Stimulated activated CD4-positive, alpha-beta T cell treated with anti-CD3 and anti-CD28 coated beads, TNF-alpha, amount 100 ng/mL, for 1 hour (primary cell): ENCODE measurements around the gene WDR11.
A peak's percentile ranks its signal among the peaks of the same experiment; 100 is the strongest.

Experiments
- DNase-seq, 3 donors: peaks; one replicate each; pipeline ENCODE4 v3.0.0-alpha.2; 2020; ENCODE audit warnings: low read depth in 3 of 3, low spot score in 1 of 3

WDR11 gene

GRCh38 chr10:120850911-120851865 lies at the start of gene WDR11:
Gene WDR11, plus strand, starts transcription at chr10:120851362. Its CDS starts 59 bp downstream, at chr10:120851421.
- DNase-seq = peak; percentile 16 to 62 (median 27)

- DNase-seq = no peak
These were observed 48.2 kb upstream of the WDR11 start for GRCh38 chr10:120802935-120803334.

GRCh38 chr10:120803972-120804371 lies 47.2 kb upstream of the WDR11 start:
- DNase-seq = no peak

GRCh38 chr10:120805014-120805812 lies 45.9 kb upstream of the WDR11 start:
- DNase-seq = no peak

- DNase-seq = no peak
These were observed 45.1 kb upstream of the WDR11 start for GRCh38 chr10:120806081-120806480.

GRCh38 chr10:120810298-120810697 lies 40.9 kb upstream of the WDR11 start:
- no peak for DNase-seq

GRCh38 chr10:120813085-120813484 lies 38.1 kb upstream of the WDR11 start:
- no peak for DNase-seq

GRCh38 chr10:120818301-120818700 lies 32.9 kb upstream of the WDR11 start:
- no peak for DNase-seq

- no peak for DNase-seq
These were observed 31.8 kb upstream of the WDR11 start for GRCh38 chr10:120819366-120819765.

- DNase-seq = no peak
These were observed 27.9 kb upstream of the WDR11 start for GRCh38 chr10:120823266-120823665.

- no peak for DNase-seq
These were observed 26.3 kb upstream of the WDR11 start for GRCh38 chr10:120824881-120825309.

- DNase-seq = no peak
These were observed 25.0 kb upstream of the WDR11 start for GRCh38 chr10:120825878-120826769.

GRCh38 chr10:120827251-120827875 lies 23.8 kb upstream of the WDR11 start:
- no peak for DNase-seq

GRCh38 chr10:120828763-120829319 lies 22.3 kb upstream of the WDR11 start:
- DNase-seq = no peak

GRCh38 chr10:120832106-120832505 lies 19.1 kb upstream of the WDR11 start:
- DNase-seq = no peak

- no peak for DNase-seq
These were observed 17.8 kb upstream of the WDR11 start for GRCh38 chr10:120833222-120833928.

- no peak for DNase-seq
These were observed 15.6 kb upstream of the WDR11 start for GRCh38 chr10:120835603-120836002.

- no peak for DNase-seq
These were observed 12.2 kb upstream of the WDR11 start for GRCh38 chr10:120838941-120839340.

GRCh38 chr10:120841522-120842189 lies 9.5 kb upstream of the WDR11 start:
- no peak for DNase-seq
